Heart right ventricle (tissue), 16 donors: Measurements from ENCODE around the gene GCA. TPM values are rescaled to one million over a fixed set of nuclear protein-coding genes. Genes with fewer than 3 reads are reported as not detected.

Experiments
- ATAC-seq, 8 donors: fragments of 200-7000 bp; cut with Tn5 transposase; one replicate each; pipeline ENCODE4 v1.9.1; 2020; ENCODE audit warnings: mild to moderate bottlenecking in 8 of 8, moderate library complexity in 8 of 8, moderate number of reproducible peaks in 1 of 8
- DNase-seq, 2 donors: peaks; one replicate each; pipeline ENCODE4 v3.0.0-alpha.2; 2020
- H3K27ac ChIP-seq, 10 donors: fragments of 200-600 bp; sonication (generic) in 2 of 10; one replicate each; pipeline versions ENCODE4 v1.5.0 to v1.8.0; 2020 to 2022; ENCODE audit warnings: mild to moderate bottlenecking in 3 of 10
- H3K27me3 ChIP-seq, 7 donors: fragments of 200-600 bp; one replicate each; pipeline ENCODE4 v1.8.0; 2021 to 2022; ENCODE audit warnings: mild to moderate bottlenecking in 2 of 7
- H3K36me3 ChIP-seq, 9 donors: fragments of 200-600 bp; sonication (generic) in 1 of 9; one replicate each; pipeline versions ENCODE4 v1.5.0 to v1.8.0; 2020 to 2022; ENCODE audit warnings: mild to moderate bottlenecking in 2 of 9
- H3K4me1 ChIP-seq, 9 donors: fragments of 200-600 bp; sonication (generic) in 1 of 9; one replicate each; pipeline versions ENCODE4 v1.5.0 to v1.8.0; 2020 to 2022; ENCODE audit warnings: mild to moderate bottlenecking in 4 of 9
- H3K4me3 ChIP-seq, 10 donors: fragments of 200-600 bp; sonication (generic) in 2 of 10; one replicate each; pipeline versions ENCODE4 v1.5.0 to v1.8.0; 2020 to 2022; ENCODE audit warnings: mild to moderate bottlenecking in 7 of 10, moderate library complexity in 2 of 10
- H3K9me3 ChIP-seq, 11 donors: fragments of 200-600 bp in 10 of 11; sonication (generic) in 2 of 11; one replicate each; pipeline versions ENCODE4 v1.5.0 to v1.8.0; 2013 to 2022; ENCODE audit warnings: mild to moderate bottlenecking in 2 of 11, control low read depth in 1 of 11, moderate library complexity in 1 of 11
- CTCF ChIP-seq, 9 donors: fragments of 200-600 bp; sonication (generic) in 2 of 9; IDR thresholded peaks; one replicate each; pipeline versions ENCODE4 v1.5.0 to v1.8.0; 2021 to 2022; ENCODE audit warnings: antibody characterized with exemption in 9 of 9, mild to moderate bottlenecking in 5 of 9, moderate library complexity in 1 of 9
- WGBS, 2 donors: extraction: QIAGEN DNeasy Blood & Tissue Kit; methylation state at CpG; one replicate each; pipeline ENCODE4 v1.1.7; 2013; ENCODE audit warnings: inconsistent platforms in 1 of 2; 5-methylcytosine and 5-hydroxymethylcytosine counted together
- intact Hi-C, 10 donors: fragments of 100-400 bp; cut with DNase I; formaldehyde crosslinking; loops; one replicate each; pipeline versions ENCODE4 v1.11.1 to v1.14.2; 2022
- polyA plus RNA-seq, 2 donors: library from polyadenylated mRNA; stranded (reverse); fragments of 200-250 nt; gene quantifications; one replicate each; pipeline ENCODE4 v1.2.3, GENCODE V29; 2013
- total RNA-seq, 10 donors: library from RNA; stranded (reverse); fragmentation: NEBNext Ultra II Directional in 3 of 10; extraction: Animal tissue kit (Norgen Biotek cat#: 25700) in 3 of 10; gene quantifications; one replicate each; pipeline versions ENCODE4 v1.2.1 to v1.2.4, GENCODE V29; 2021 to 2023
- donor health status: Arrhythmogenic right ventricular cardiomyopathy.
- donor health status: ischemic (EF 13 %, LVEDD 7.1; RV severe dilation, severe dysfunction).
- donor health status: healthy with polysubstance abuse.
- donor health status: DM: no; HTN: yes; CAD: no.
- donor health status: DM: no; HTN: no; CAD: no.
- donor health status: ischemic (EF 25% LVEDD 6.9; RV normal size, moderate dysfunction).
- donor health status: ischemic (EF 25% LVEDD 5.7; RV mildly dilated, moderate dysfunction).
- donor health status: healthy.
- donor health status: DM: yes; HTN: yes; CAD: no.
- donor health status: Ischemic cardiomyopathy.
- donor health status: ischemic (EF 35%, LVEDD 5.7; RV mildly dilated, moderate dysfunction).
- donor health status: nonischemic (EF 11% LVEDD 7.7; RV severe dilation, severe dysfunction).
- donor health status: DM: yes; HTN: yes; CAD: no.
- donor health status: PGD.
- donor health status: ischemic (EF 29% LVEDD 5.4; RV normal size, mild dysfunction).
- donor health status: nonischemic (EF 23%, LVEDD 6.1; RV moderate dilation, normal function).

The GCA gene
- total and polyA plus RNA-seq, 12 donors = 3.1 to 19.4 (median 6.9) TPM

- ATAC-seq = no peak
- 94% methylated on average over 3 of the region's 3 CpGs for WGBS, 2 donors
Measured at GRCh38 chr2:162305901-162306300, 38.0 kb upstream of the GCA start.

GRCh38 chr2:162308747-162309503 is 35.0 kb upstream of the GCA start:
- no peak for TF ChIP-seq CTCF (IDR thresholded peaks at IDR 0.05)
- Histone ChIP-seq H3K36me3 (peaks cover 0 to 68% (median 0%) of the 10 kb centered on the region in 9 donors), H3K27ac (no peak overlapping the region), H3K9me3 (no peaks in the 10 kb centered on the region), H3K4me3 (no peak overlapping the region), H3K4me1 (peaks cover 0 to 18% (median 0%) of the 10 kb centered on the region in 9 donors), H3K27me3 (no peaks in the 10 kb centered on the region)
- ATAC-seq = no peak
- intact Hi-C loops = loop anchor here in 5 of 10 donors (10.0 kb wide), 4 partner anchors 154 to 724 kb away; partner anchors contain the start of gene GCG (in 1 of the 5)
- 76 to 91% methylated on average over 3 of the region's 3 CpGs for WGBS, 2 donors
- DNase-seq = no peak

More at GRCh38 chr2:162305901-162306300, 38.0 kb upstream of the GCA start:
- H3K27ac ChIP-seq = no peak overlapping the region
- TF ChIP-seq CTCF (IDR thresholded peaks at IDR 0.05) = no peak
- intact Hi-C loops = loop anchor here in 5 of 10 donors (10.0 kb wide), 4 partner anchors 151 to 721 kb away; partner anchors contain the start of gene GCG (in 1 of the 5)
- no peaks in the 10 kb centered on the region for H3K9me3 ChIP-seq
- H3K4me1 ChIP-seq = peaks cover 0 to 7% (median 0%) of the 10 kb centered on the region in 9 donors
- H3K36me3 ChIP-seq = peaks cover 0 to 87% (median 0%) of the 10 kb centered on the region in 9 donors
- no peak for DNase-seq
- no peaks in the 10 kb centered on the region for H3K27me3 ChIP-seq
- H3K4me3 ChIP-seq = no peak overlapping the region

GRCh38 chr2:162312853-162313252 is 31.1 kb upstream of the GCA start:
- H3K27ac ChIP-seq = no peak overlapping the region
- intact Hi-C loops = no loop called here
- TF ChIP-seq CTCF (IDR thresholded peaks at IDR 0.05) = no peak
- WGBS, 2 donors = 88% methylated on average over 1 of the region's 1 CpG
- no peak overlapping the region for H3K4me3 ChIP-seq
- H3K9me3 ChIP-seq = no peaks in the 10 kb centered on the region
- no peaks in the 10 kb centered on the region for H3K27me3 ChIP-seq
- DNase-seq (no peak), ATAC-seq (no peak)
- peaks cover 0 to 29% (median 7%) of the 10 kb centered on the region in 9 donors for H3K4me1 ChIP-seq
- peaks cover 0 to 30% (median 0%) of the 10 kb centered on the region in 9 donors for H3K36me3 ChIP-seq

- Histone ChIP-seq H3K36me3 (peaks cover 0 to under 1% (median 0%) of the 10 kb centered on the region in 9 donors), H3K4me1 (peaks cover 0 to 49% (median 21%) of the 10 kb centered on the region in 9 donors), H3K4me3 (peak overlapping the region in 8 of 10 donors; percentile 72 to 88 (median 82)), H3K9me3 (no peaks in the 10 kb centered on the region), H3K27ac (no peak overlapping the region), H3K27me3 (no peaks in the 10 kb centered on the region)
- intact Hi-C loops = no loop called here
- WGBS, 2 donors = 69 to 80% methylated on average over 4 of the region's 4 CpGs
- DNase-seq (no peak), ATAC-seq (no peak)
- no peak for TF ChIP-seq CTCF (IDR thresholded peaks at IDR 0.05)
Measured at GRCh38 chr2:162315938-162316337, 28.0 kb upstream of the GCA start.
